ENCODE data around the gene MDH1. TPM values are rescaled to one million over a fixed set of nuclear protein-coding genes. Genes with fewer than 3 reads are reported as not detected.
"Not testable (repeated sequence)": the region's sequence is repeated elsewhere in the genome, so short reads cannot be mapped to it uniquely, and the experiment has no call there.

Gene MDH1
- total RNA-seq, 2 experiments from 2014 or later = 179 to 197 TPM

GRCh38 chr2:63572001-63572400 is 16.8 kb upstream of the MDH1 start:
- ChIA-PET CTCF (no interaction called here), POLR2A (no interaction called here)
- no peak overlapping the region for H3K4me3 Mint-ChIP-seq
- H3K9me3 Mint-ChIP-seq (ENCODE audit: insufficient read depth) = peaks cover 15% of the 10 kb centered on the region
- DNase-seq (no peak), ATAC-seq (no peak)
- H3K27ac Mint-ChIP-seq = no peak overlapping the region
- H3K27me3 Mint-ChIP-seq (ENCODE audit: low read depth) = no peaks in the 10 kb centered on the region
- no peaks in the 10 kb centered on the region for H3K36me3 Mint-ChIP-seq (ENCODE audit: low read depth)
- H3K4me1 Mint-ChIP-seq (ENCODE audit: low read depth) = no peaks in the 10 kb centered on the region

GRCh38 chr2:63573026-63573425 is 15.7 kb upstream of the MDH1 start:
- H3K4me1 Mint-ChIP-seq (ENCODE audit: low read depth); H3K4me3 Mint-ChIP-seq; CTCF ChIA-PET; DNase-seq; H3K27me3 Mint-ChIP-seq (ENCODE audit: low read depth); ATAC-seq; POLR2A ChIA-PET; H3K9me3 Mint-ChIP-seq (ENCODE audit: insufficient read depth); H3K27ac Mint-ChIP-seq; H3K36me3 Mint-ChIP-seq (ENCODE audit: low read depth): not testable (repeated sequence)

GRCh38 chr2:63573726-63574345 is 14.9 kb upstream of the MDH1 start:
- POLR2A ChIA-PET; H3K4me1 Mint-ChIP-seq (ENCODE audit: low read depth); H3K27ac Mint-ChIP-seq: not testable (repeated sequence)

GRCh38 chr2:63576546-63576945 is 12.2 kb upstream of the MDH1 start:
- H3K27me3 Mint-ChIP-seq (ENCODE audit: low read depth) = no peaks in the 10 kb centered on the region
- H3K27ac Mint-ChIP-seq = no peak overlapping the region
- no peaks in the 10 kb centered on the region for H3K36me3 Mint-ChIP-seq (ENCODE audit: low read depth)
- no peaks in the 10 kb centered on the region for H3K4me1 Mint-ChIP-seq (ENCODE audit: low read depth)
- CTCF ChIA-PET = interaction anchor here (1.5 kb wide), 1 partner anchor 10 kb away, joined by 3 read pairs; no protein-coding TSS in a partner anchor
- no peak overlapping the region for H3K4me3 Mint-ChIP-seq
- H3K9me3 Mint-ChIP-seq (ENCODE audit: insufficient read depth) = peaks cover 5% of the 10 kb centered on the region
- POLR2A ChIA-PET = no interaction called here
- DNase-seq (no peak), ATAC-seq (no peak)

More at GRCh38 chr2:63573726-63574345, 14.9 kb upstream of the MDH1 start:
- CTCF ChIA-PET; H3K27me3 Mint-ChIP-seq (ENCODE audit: low read depth); ATAC-seq; DNase-seq; H3K9me3 Mint-ChIP-seq (ENCODE audit: insufficient read depth); H3K36me3 Mint-ChIP-seq (ENCODE audit: low read depth); H3K4me3 Mint-ChIP-seq: not testable (repeated sequence)

- Mint-ChIP-seq H3K4me1 (ENCODE audit: low read depth) (peaks cover 2% of the 10 kb centered on the region), H3K4me3 (no peak overlapping the region), H3K27ac (no peak overlapping the region), H3K36me3 (ENCODE audit: low read depth) (no peaks in the 10 kb centered on the region), H3K9me3 (ENCODE audit: insufficient read depth) (peaks cover 5% of the 10 kb centered on the region), H3K27me3 (ENCODE audit: low read depth) (no peaks in the 10 kb centered on the region)
- DNase-seq = no peak
- CTCF ChIA-PET = no interaction called here
- POLR2A ChIA-PET = no interaction called here
- no peak for ATAC-seq
Observed at GRCh38 chr2:63578767-63579166, 10.0 kb upstream of the MDH1 start.

- Mint-ChIP-seq H3K36me3 (ENCODE audit: low read depth) (no peaks in the 10 kb centered on the region), H3K27ac (no peak overlapping the region), H3K4me1 (ENCODE audit: low read depth) (peaks cover 2% of the 10 kb centered on the region), H3K4me3 (no peak overlapping the region), H3K9me3 (ENCODE audit: insufficient read depth) (no peaks in the 10 kb centered on the region), H3K27me3 (ENCODE audit: low read depth) (no peaks in the 10 kb centered on the region)
- DNase-seq (no peak), ATAC-seq (no peak)
- POLR2A ChIA-PET = no interaction called here
- CTCF ChIA-PET = no interaction called here
Observed at GRCh38 chr2:63580651-63581297, 8.0 kb upstream of the MDH1 start.

- DNase-seq = no peak
- Mint-ChIP-seq H3K4me3 (no peak overlapping the region), H3K27me3 (ENCODE audit: low read depth) (no peaks in the 10 kb centered on the region), H3K36me3 (ENCODE audit: low read depth) (no peaks in the 10 kb centered on the region), H3K9me3 (ENCODE audit: insufficient read depth) (no peaks in the 10 kb centered on the region), H3K27ac (no peak overlapping the region), H3K4me1 (ENCODE audit: low read depth) (peaks cover 5% of the 10 kb centered on the region)
- ChIA-PET POLR2A (no interaction called here), CTCF (no interaction called here)
- ATAC-seq = no peak
Observed at GRCh38 chr2:63581298-63581961, 7.3 kb upstream of the MDH1 start.

- Mint-ChIP-seq H3K27me3 (ENCODE audit: low read depth) (no peaks in the 10 kb centered on the region), H3K9me3 (ENCODE audit: insufficient read depth) (no peaks in the 10 kb centered on the region), H3K4me1 (ENCODE audit: low read depth) (peaks cover 20% of the 10 kb centered on the region), H3K4me3 (no peak overlapping the region), H3K36me3 (ENCODE audit: low read depth) (no peaks in the 10 kb centered on the region), H3K27ac (no peak overlapping the region)
- ChIA-PET CTCF (interaction anchor here (0.7 kb wide), 1 partner anchor 1822 kb away, joined by 3 read pairs; no protein-coding TSS in a partner anchor), POLR2A (no interaction called here)
- no peak for ATAC-seq
- DNase-seq = no peak
Observed at GRCh38 chr2:63582873-63583272, 5.9 kb upstream of the MDH1 start.

- Mint-ChIP-seq H3K4me3 (peak overlapping the region; percentile 98), H3K4me1 (ENCODE audit: low read depth) (peaks cover 40% of the 10 kb centered on the region), H3K27me3 (ENCODE audit: low read depth) (no peaks in the 10 kb centered on the region), H3K36me3 (ENCODE audit: low read depth) (peaks cover 18% of the 10 kb centered on the region), H3K9me3 (ENCODE audit: insufficient read depth) (no peaks in the 10 kb centered on the region), H3K27ac (peak overlapping the region; percentile 93)
- CTCF ChIA-PET = interaction anchor here (1.4 to 2.4 kb wide), 3 partner anchors 9 to 273 kb away, joined by 4 to 7 read pairs (median 6); no protein-coding TSS in a partner anchor
- POLR2A ChIA-PET = interaction anchor here (0.6 to 2.8 kb wide), 18 partner anchors 9 to 1794 kb away, joined by 3 to 37 read pairs (median 4); partner anchors contain the start of genes ACTR2 and UGP2
- no peak for DNase-seq
- no peak for ATAC-seq
Observed at GRCh38 chr2:63587814-63588384, 864 bp upstream of the MDH1 start.

- H3K4me3 Mint-ChIP-seq = peak overlapping the region; percentile 98
- H3K27me3 Mint-ChIP-seq (ENCODE audit: low read depth) = no peaks in the 10 kb centered on the region
- ATAC-seq (no peak), DNase-seq (no peak)
- peaks cover 42% of the 10 kb centered on the region for H3K4me1 Mint-ChIP-seq (ENCODE audit: low read depth)
- peak overlapping the region; percentile 93 for H3K27ac Mint-ChIP-seq
- no peaks in the 10 kb centered on the region for H3K9me3 Mint-ChIP-seq (ENCODE audit: insufficient read depth)
- peaks cover 27% of the 10 kb centered on the region for H3K36me3 Mint-ChIP-seq (ENCODE audit: low read depth)
- ChIA-PET CTCF (interaction anchor here (1.2 to 2.4 kb wide), 4 partner anchors 10 to 272 kb away, joined by 3 to 7 read pairs (median 6); no protein-coding TSS in a partner anchor), POLR2A (interaction anchor here (1.1 to 2.8 kb wide), 9 partner anchors 8 to 277 kb away, joined by 3 to 37 read pairs (median 5); partner anchors contain the start of gene UGP2)
Observed at GRCh38 chr2:63589148-63589958, 590 bp downstream of the MDH1 start.

- ATAC-seq (no peak), DNase-seq (no peak)
- Mint-ChIP-seq H3K9me3 (ENCODE audit: insufficient read depth) (no peaks in the 10 kb centered on the region), H3K27me3 (ENCODE audit: low read depth) (no peaks in the 10 kb centered on the region), H3K4me3 (peak overlapping the region; percentile 98), H3K36me3 (ENCODE audit: low read depth) (peaks cover 36% of the 10 kb centered on the region), H3K27ac (no peak overlapping the region), H3K4me1 (ENCODE audit: low read depth) (peaks cover 42% of the 10 kb centered on the region)
- ChIA-PET CTCF (interaction anchor here (1.2 to 1.7 kb wide), 2 partner anchors 10 to 270 kb away, joined by 3 to 7 read pairs; no protein-coding TSS in a partner anchor), POLR2A (no interaction called here)
Observed at GRCh38 chr2:63590626-63591408, 2.1 kb downstream of the MDH1 start.
